Astrocyte (in vitro differentiated cells and primary cell): ENCODE measurements around the gene ST6GALNAC1. TPM values are rescaled to one million over a fixed set of nuclear protein-coding genes. Genes with fewer than 3 reads are reported as not detected.

ENCODE experiments used
- DNase-seq: peaks from one replicate; pipeline ENCODE4 v3.0.0-alpha.2; 2010; ENCODE audit warnings: low read depth
- FAIRE-seq: peaks from 2 replicates; lab custom pipeline; 2011; peaks lifted over from hg19 to GRCh38; lab: Jason Lieb, UNC
- H2AFZ ChIP-seq: 2 replicates; pipeline ENCODE4 v1.6.0; 2012; ENCODE audit warnings: low read depth, low read length, inconsistent platforms
- H3K27ac ChIP-seq: 2 replicates; pipeline ENCODE4 v1.5.1; 2011; ENCODE audit warnings: low read depth, low read length, inconsistent platforms
- H3K27me3 ChIP-seq: 2 replicates; pipeline ENCODE4 v1.6.0; 2011; ENCODE audit warnings: low read length, inconsistent platforms; ENCODE audit not compliant: insufficient read depth
- H3K36me3 ChIP-seq: 2 replicates; pipeline ENCODE4 v1.5.1; 2011; ENCODE audit warnings: low read length, inconsistent platforms; ENCODE audit not compliant: insufficient read depth
- H3K4me1 ChIP-seq: 2 replicates; pipeline ENCODE4 v1.5.1; 2011; ENCODE audit warnings: low read length, inconsistent platforms; ENCODE audit not compliant: insufficient read depth
- H3K4me2 ChIP-seq: 2 replicates; pipeline ENCODE4 v1.6.0; 2012; ENCODE audit warnings: low read length, inconsistent platforms
- H3K4me3 ChIP-seq: 2 replicates; pipeline ENCODE4 v1.5.1; 2011; ENCODE audit warnings: low read depth, mild to moderate bottlenecking, low read length, inconsistent platforms; ENCODE audit not compliant: insufficient read depth
- H3K79me2 ChIP-seq: 2 replicates; pipeline ENCODE4 v1.6.0; 2012; ENCODE audit warnings: mild to moderate bottlenecking, low read length, inconsistent platforms; ENCODE audit not compliant: insufficient read depth
- H3K9ac ChIP-seq: 2 replicates; pipeline ENCODE4 v1.6.0; 2012; ENCODE audit warnings: mild to moderate bottlenecking, low read length, inconsistent platforms
- H3K9me3 ChIP-seq: 2 replicates; pipeline ENCODE4 v1.5.1; 2012; ENCODE audit warnings: low read depth, mild to moderate bottlenecking, low read length, inconsistent platforms; ENCODE audit not compliant: insufficient read depth
- H4K20me1 ChIP-seq: 2 replicates; pipeline ENCODE4 v1.6.0; 2012; ENCODE audit warnings: low read length, inconsistent platforms; ENCODE audit not compliant: insufficient read depth
- H3K27ac Mint-ChIP-seq: one replicate; pipeline ENCODE4 v1.8.0; 2021; ENCODE audit warnings: mild to moderate bottlenecking, mixed read lengths; ENCODE audit not compliant: unreplicated experiment
- H3K27me3 Mint-ChIP-seq: one replicate; pipeline ENCODE4 v1.8.0; 2021; ENCODE audit warnings: low read depth, mixed read lengths; ENCODE audit not compliant: unreplicated experiment
- H3K36me3 Mint-ChIP-seq: one replicate; pipeline ENCODE4 v1.8.0; 2021; ENCODE audit warnings: low read depth, mixed read lengths; ENCODE audit not compliant: unreplicated experiment
- H3K4me1 Mint-ChIP-seq: one replicate; pipeline ENCODE4 v1.8.0; 2021; ENCODE audit warnings: low read depth, mixed read lengths; ENCODE audit not compliant: unreplicated experiment
- H3K4me3 Mint-ChIP-seq: one replicate; pipeline ENCODE4 v1.8.0; 2021; ENCODE audit warnings: mild to moderate bottlenecking, moderate library complexity, mixed read lengths; ENCODE audit not compliant: unreplicated experiment
- H3K9me3 Mint-ChIP-seq: one replicate; pipeline ENCODE4 v1.8.0; 2021; ENCODE audit warnings: mild to moderate bottlenecking, mixed read lengths; ENCODE audit not compliant: unreplicated experiment
- EZH2 ChIP-seq: IDR thresholded peaks from 2 replicates; pipeline ENCODE4 v1.6.1; 2012; ENCODE audit warnings: mild to moderate bottlenecking, low read length, inconsistent platforms; ENCODE audit not compliant: insufficient read depth
- total RNA-seq: library from RNA; stranded (reverse); gene quantifications from 2 replicates; pipeline ENCODE4 v1.2.1, GENCODE V29; 2021
- TF ChIP-seq, protein P1 (sequence below): IDR thresholded peaks from 2 replicates; pipeline ENCODE4 v1.5.1; 2011; ENCODE audit warnings: low read depth, mild to moderate bottlenecking, inconsistent platforms, low read length, moderate library complexity; ENCODE audit not compliant: insufficient read depth

Gene ST6GALNAC1
- total RNA-seq, 1 donor from 2014 or later, result not detected

DNA sequence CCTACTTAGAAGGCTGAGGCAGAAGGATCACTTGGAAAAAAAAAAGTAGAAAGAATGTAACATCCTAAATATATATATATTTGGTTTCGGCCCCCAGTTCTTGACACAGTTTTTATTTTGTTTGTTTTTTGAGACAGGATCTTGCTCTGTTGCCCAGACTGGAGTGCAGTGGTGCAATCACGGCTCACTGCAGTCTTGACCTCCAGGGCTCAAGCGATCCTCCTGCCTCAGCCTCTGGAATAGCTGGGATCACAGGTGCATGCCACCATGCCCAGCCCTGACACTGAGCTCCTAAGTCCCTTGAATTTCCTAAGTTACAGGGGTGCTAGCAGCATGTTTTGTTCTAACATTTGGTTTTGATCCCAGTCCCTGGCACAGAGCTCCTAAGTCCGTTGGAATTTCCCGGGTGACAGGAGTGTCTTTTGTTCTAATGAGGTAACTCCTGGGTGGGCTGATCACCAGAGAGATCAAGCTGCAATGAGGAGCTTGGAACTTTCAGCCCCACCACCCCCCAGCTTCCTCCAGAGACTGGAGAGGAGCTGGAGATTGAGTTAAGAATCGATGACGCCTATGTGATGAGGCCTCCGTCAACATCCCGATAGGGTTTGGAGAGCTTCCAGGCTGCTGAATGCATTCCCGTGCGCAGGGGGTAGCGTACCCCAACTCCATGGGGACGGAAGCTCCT, 47.2 kb upstream of the ST6GALNAC1 start:
- H3K9me3 ChIP-seq, result no peaks in the 10 kb centered on the region
- DNase-seq, result no peak
- peaks cover 84% of the 10 kb centered on the region for H3K79me2 ChIP-seq
- Mint-ChIP-seq H3K27ac (no peak overlapping the region), H3K9me3 (no peaks in the 10 kb centered on the region), H3K27me3 (no peaks in the 10 kb centered on the region), H3K36me3 (peaks cover 17% of the 10 kb centered on the region), H3K4me1 (peaks cover 36% of the 10 kb centered on the region), H3K4me3 (no peak overlapping the region)
- H3K27ac ChIP-seq, result no peak overlapping the region
- peaks cover 25% of the 10 kb centered on the region for H3K4me1 ChIP-seq
- no peak overlapping the region for H3K9ac ChIP-seq
- H3K4me2 ChIP-seq, result no peak overlapping the region
- no peaks in the 10 kb centered on the region for H3K36me3 ChIP-seq
- no peak overlapping the region for H3K4me3 ChIP-seq
- no peak for FAIRE-seq
- no peak for TF ChIP-seq EZH2
- TF ChIP-seq, protein P1, sequence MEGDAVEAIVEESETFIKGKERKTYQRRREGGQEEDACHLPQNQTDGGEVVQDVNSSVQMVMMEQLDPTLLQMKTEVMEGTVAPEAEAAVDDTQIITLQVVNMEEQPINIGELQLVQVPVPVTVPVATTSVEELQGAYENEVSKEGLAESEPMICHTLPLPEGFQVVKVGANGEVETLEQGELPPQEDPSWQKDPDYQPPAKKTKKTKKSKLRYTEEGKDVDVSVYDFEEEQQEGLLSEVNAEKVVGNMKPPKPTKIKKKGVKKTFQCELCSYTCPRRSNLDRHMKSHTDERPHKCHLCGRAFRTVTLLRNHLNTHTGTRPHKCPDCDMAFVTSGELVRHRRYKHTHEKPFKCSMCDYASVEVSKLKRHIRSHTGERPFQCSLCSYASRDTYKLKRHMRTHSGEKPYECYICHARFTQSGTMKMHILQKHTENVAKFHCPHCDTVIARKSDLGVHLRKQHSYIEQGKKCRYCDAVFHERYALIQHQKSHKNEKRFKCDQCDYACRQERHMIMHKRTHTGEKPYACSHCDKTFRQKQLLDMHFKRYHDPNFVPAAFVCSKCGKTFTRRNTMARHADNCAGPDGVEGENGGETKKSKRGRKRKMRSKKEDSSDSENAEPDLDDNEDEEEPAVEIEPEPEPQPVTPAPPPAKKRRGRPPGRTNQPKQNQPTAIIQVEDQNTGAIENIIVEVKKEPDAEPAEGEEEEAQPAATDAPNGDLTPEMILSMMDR, result no peak
- H3K27me3 ChIP-seq, result no peaks in the 10 kb centered on the region
- no peak overlapping the region for H2AFZ ChIP-seq
- peaks cover 70% of the 10 kb centered on the region for H4K20me1 ChIP-seq

DNA sequence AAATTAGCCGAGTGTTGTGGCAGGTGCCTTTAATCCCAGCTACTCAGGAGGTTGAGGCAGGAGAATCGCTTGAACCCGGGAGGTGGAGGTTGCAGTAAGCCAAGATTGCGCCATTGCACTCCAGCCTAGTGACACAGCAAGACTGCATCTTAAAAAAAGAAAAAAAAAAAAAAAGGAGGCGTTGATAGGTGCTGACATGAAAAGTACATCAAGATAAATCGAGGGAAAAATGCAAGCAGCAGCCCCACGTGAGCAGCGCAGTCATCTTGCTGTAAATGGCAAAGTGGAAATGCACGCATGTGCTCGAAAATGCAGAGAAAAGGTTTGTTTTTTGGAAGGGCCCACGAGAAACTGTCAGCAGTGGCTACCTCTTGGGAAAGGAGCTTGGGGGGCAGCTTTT, 46.3 kb upstream of the ST6GALNAC1 start:
- H3K27me3 Mint-ChIP-seq, result no peaks in the 10 kb centered on the region
- peak overlapping the region; percentile 10 for H3K27ac Mint-ChIP-seq
- no peaks in the 10 kb centered on the region for H3K36me3 ChIP-seq
- H2AFZ ChIP-seq, result no peak overlapping the region
- H3K4me1 ChIP-seq, result peaks cover 21% of the 10 kb centered on the region
- H3K9me3 ChIP-seq, result no peaks in the 10 kb centered on the region
- no peak for TF ChIP-seq EZH2
- TF ChIP-seq, protein P1, result no peak
- H3K4me3 Mint-ChIP-seq, result no peak overlapping the region
- H3K9me3 Mint-ChIP-seq, result no peaks in the 10 kb centered on the region
- H3K4me3 ChIP-seq, result no peak overlapping the region
- peaks cover 28% of the 10 kb centered on the region for H3K4me1 Mint-ChIP-seq
- DNase-seq (no peak), FAIRE-seq (no peak)
- peaks cover 13% of the 10 kb centered on the region for H3K36me3 Mint-ChIP-seq
- H3K27me3 ChIP-seq, result no peaks in the 10 kb centered on the region
- no peak overlapping the region for H3K4me2 ChIP-seq
- H3K9ac ChIP-seq, result no peak overlapping the region
- peaks cover 82% of the 10 kb centered on the region for H3K79me2 ChIP-seq
- H4K20me1 ChIP-seq, result peaks cover 73% of the 10 kb centered on the region
- H3K27ac ChIP-seq, result no peak overlapping the region

DNA sequence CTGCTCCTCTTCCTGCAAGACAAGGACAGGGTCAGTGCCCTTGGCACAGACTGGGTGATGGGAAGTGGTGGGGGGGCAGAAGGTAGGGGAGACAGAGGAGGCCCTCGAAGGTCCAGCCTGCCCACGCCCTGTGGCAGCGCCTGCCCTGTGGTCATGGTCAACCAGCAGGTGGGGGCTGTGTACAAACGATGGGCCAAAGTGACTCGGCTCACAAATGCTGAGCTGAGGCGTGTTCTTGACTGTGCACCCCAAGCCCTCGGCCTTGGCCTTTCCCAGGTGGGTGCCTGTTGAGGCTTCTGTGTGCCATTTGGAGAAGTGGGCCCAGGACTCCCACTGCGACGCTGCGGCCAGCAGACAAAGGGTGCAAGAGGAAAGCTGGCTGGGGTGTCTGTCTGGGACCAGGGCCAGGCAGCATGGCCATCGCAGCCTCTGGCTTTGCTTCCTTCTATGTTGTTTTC, 44.6 kb upstream of the ST6GALNAC1 start:
- Histone ChIP-seq H3K4me2 (peak overlapping the region; percentile 81), H3K9ac (peak overlapping the region; percentile 69), H3K36me3 (no peaks in the 10 kb centered on the region), H3K4me3 (peak overlapping the region; percentile 25), H4K20me1 (peaks cover 81% of the 10 kb centered on the region), H3K27me3 (no peaks in the 10 kb centered on the region), H2AFZ (peak overlapping the region; percentile 9), H3K27ac (peak overlapping the region; percentile 72), H3K4me1 (peaks cover 17% of the 10 kb centered on the region), H3K9me3 (no peaks in the 10 kb centered on the region), H3K79me2 (peaks cover 66% of the 10 kb centered on the region)
- no peak for TF ChIP-seq EZH2
- TF ChIP-seq, protein P1, result no peak
- H3K27me3 Mint-ChIP-seq, result no peaks in the 10 kb centered on the region
- no peak for DNase-seq
- no peaks in the 10 kb centered on the region for H3K9me3 Mint-ChIP-seq
- H3K4me1 Mint-ChIP-seq, result peaks cover 27% of the 10 kb centered on the region
- H3K36me3 Mint-ChIP-seq, result peaks cover 13% of the 10 kb centered on the region
- H3K27ac Mint-ChIP-seq, result peak overlapping the region; percentile 97
- FAIRE-seq, result no peak
- no peak overlapping the region for H3K4me3 Mint-ChIP-seq
